ENCODE measurements around the gene RASL12.
"Not testable (repeated sequence)": the region's sequence is repeated elsewhere in the genome, so short reads cannot be mapped to it uniquely, and the experiment has no call there.

The RASL12 gene

DNA sequence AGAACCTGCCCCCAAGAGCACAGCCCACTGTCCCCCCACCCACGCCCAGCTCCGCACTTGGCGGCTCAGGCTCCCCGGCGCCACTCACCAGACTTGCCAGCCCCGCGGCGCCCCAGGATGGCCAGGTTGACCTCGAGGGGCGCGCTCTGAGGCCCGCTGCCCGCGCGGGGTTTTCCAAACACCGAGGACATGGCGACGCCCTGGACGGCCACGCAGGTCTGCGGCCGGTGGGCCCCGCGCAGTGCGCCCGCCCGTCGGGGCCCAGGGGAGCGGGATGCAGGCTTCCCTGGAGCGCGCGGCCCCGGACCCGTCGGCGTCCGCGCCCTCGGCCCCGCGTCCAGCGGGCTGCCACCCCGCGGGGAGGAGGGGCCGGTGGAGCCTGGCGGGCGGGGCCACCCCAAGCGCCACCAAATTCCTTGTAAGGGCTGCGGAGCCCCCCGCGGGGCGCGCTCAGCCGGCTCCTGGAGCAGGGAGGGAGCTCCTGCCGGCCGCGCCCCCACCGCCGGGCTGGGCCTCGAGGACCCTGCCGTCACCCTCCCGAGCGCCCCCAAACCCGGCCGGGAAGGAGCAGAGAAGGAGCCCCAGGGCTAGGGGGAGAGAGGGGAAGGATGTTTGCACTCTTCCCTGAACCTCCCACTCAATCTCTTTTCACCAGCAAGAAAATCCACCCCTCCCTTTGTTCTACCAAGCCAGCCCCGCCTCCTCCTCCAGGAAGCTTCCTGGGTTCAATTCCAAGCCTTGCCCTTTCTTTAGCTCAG lies at the start of gene RASL12:
Gene RASL12 (minus strand): TSS at position 347 of the 758 bp plus-strand sequence. CDS start 156 bp downstream, at position 191.
- DNase-seq (ENCODE audit: low read depth in 3 of 3) = no peak

DNA sequence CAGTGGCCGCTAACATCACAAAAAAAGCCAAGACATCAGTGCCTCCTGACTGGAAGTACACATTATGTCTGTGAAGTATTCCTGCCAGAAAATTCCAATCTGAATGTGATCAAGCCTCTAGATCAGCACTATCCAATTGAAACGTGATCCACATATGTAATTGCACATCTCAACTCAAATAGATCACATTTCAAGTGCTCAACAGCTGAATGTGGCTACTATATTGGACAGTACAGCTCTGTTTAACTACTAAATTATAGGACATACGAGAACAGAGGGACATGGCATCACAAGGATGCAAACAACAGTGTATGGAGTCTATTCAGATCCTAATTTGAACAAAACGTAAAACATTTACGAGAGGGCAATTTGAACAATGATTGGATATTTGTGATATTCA lies 47.8 kb upstream of the RASL12 start:
- no peak for DNase-seq (ENCODE audit: low read depth in 3 of 3)

DNA sequence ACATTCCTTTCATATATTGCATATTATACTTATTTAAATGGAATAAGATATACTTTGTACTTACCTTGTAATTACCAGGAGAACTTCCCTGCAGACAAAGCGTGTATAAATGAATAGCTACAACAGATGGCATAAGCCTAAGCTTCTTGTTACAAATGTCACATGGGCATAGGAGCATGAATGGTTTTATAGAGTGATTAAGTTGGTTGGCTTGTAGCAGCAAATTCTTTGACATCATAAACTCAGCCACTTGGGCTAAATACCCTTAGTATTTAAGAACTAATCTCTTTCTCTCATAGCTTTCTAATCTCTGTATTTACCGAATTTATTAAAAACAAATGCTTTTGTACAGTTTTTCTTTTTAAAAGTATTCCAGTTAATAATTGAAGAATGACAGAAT lies 47.3 kb upstream of the RASL12 start, which contains the start of gene UBAP1L:
Gene UBAP1L (minus strand): TSS at position 115 of the 400 bp plus-strand sequence. CDS start 8,985 bp downstream, outside the sequence.
- no peak for DNase-seq (ENCODE audit: low read depth in 3 of 3)

DNA sequence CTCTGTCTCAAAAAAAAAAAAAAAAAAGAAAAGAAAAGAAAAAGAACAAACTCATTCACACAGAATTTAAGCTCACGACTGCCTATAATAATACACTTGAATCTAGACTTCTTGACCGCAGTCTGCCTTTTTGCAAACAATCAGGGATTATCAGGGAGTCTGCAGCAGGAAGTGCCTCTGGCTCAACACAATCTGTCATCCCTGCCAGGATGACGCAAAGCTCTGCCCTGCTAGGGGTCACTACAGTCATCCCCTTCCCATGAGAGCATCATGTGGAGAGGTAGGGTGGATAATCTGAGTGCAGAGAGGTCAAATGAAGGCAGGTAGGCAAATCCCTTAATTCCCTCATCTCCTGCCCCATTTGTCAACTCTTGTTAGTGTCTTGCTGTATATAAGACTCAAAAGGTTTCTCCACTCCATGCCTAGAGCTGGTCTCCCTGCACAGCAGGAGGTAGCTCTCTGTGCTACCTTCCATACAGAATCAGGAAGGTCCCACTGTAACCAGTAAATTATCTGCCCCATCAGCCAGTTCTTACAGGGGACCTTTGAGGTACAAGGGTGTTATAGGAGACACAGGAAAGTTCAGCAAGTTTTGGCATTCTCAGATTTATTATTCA lies 43.0 kb upstream of the RASL12 start:
- no peak for DNase-seq (ENCODE audit: low read depth in 3 of 3)

- no peak for DNase-seq (ENCODE audit: low read depth in 3 of 3)
Measured at GRCh38 chr15:65106011-65106590, 38.3 kb upstream of the RASL12 start.

- DNase-seq (ENCODE audit: low read depth in 3 of 3) = no peak
Measured at GRCh38 chr15:65105038-65105437, 37.2 kb upstream of the RASL12 start.

- no peak for DNase-seq (ENCODE audit: low read depth in 3 of 3)
Measured at GRCh38 chr15:65102912-65103311, 35.1 kb upstream of the RASL12 start.

DNA sequence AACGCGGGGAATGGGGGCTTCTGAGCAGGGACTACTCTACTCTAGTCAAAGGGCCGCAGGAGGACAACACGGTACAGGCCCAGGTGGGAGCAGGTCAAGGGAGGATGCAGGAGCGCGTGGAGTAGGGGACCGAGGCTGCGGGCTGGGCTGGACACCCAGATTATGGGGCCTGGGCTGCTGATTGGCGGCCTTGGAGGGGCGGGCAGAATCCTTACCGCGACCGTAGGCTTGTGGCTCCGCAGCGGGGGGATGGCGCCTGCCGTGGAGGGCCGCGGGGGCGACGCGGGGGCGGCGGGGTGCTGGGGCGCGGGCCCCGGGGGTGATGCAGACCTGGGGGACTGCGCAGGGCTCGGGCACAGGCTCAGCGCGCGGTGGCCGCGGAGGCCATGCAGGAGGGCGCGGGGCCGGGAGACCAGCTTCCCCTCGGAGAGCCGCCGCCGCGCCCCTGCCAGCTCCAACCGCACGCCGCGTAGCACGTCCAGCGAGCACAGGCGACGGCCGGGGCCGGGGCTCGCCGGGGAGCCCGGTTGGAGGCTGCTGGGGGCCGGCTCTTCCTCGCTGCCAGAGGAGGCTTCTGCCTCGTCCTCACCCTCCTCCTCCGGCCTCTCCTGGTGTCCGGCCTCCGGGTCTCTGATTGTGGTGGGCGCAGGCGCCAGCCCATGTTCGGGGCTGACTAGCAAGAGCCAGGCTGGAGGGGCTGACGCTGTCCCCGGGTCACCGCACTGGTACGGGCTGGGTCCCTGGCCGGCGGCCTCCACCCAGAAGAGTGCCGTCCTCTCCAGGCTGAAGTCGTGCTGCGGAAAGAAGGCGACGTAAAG lies 34.3 kb upstream of the RASL12 start:
- no peak for DNase-seq (ENCODE audit: low read depth in 3 of 3)

DNA sequence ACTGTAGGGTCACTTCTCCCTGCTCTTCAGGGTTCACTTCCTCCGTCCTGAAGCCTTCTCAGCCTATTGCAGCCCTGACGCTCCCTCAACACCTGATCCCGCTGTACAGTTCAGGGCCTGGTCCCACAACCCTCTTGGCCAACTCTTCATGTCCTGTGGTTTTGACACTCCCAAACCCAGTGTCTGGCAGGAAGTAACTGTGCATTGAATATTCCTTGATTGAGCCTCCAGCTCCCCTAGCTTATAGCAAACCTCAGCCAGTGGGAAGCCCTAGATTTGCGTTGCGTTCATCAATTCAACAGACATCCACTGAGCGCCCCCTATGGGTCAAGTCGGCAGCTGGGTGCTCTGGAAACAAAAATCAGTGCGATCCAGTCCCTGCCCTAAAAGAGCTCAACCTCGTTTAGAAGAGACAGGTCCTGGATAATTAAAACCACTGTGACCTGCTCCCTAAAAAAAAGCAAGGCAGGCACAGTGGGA lies 33.7 kb upstream of the RASL12 start:
- no peak for DNase-seq (ENCODE audit: low read depth in 3 of 3)

GRCh38 chr15:65100442-65100841 lies 32.7 kb upstream of the RASL12 start:
- no peak for DNase-seq (ENCODE audit: low read depth in 3 of 3)

GRCh38 chr15:65099801-65100200 lies 32.0 kb upstream of the RASL12 start:
- DNase-seq (ENCODE audit: low read depth in 3 of 3) = not testable (repeated sequence)

DNA sequence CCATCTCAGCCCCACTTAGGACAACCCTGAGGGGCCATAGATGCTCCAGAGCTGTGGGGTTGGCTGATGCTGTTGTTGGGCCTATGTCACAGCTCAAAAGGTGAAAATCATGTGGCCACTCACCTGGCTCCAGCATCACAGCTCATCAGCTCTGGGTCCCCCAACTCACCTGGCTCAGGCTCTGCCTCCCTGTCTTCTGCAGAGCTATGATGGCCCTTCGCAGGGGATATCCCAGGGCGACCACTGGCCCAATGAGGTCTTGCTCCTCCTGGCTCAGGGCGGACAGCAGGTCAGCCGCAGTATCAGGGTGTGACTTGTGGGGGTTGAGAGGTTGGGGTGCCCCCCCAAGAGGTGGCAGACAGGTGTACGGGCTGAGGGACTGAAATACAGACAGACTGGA lies 31.5 kb upstream of the RASL12 start:
- DNase-seq (ENCODE audit: low read depth in 3 of 3) = no peak

- no peak for DNase-seq (ENCODE audit: low read depth in 3 of 3)
Measured at GRCh38 chr15:65097651-65098263, 30.0 kb upstream of the RASL12 start.

- DNase-seq (ENCODE audit: low read depth in 3 of 3) = no peak
Measured at GRCh38 chr15:65096481-65097385, 28.9 kb upstream of the RASL12 start.

GRCh38 chr15:65095747-65096104 lies 27.9 kb upstream of the RASL12 start:
- no peak for DNase-seq (ENCODE audit: low read depth in 3 of 3)

DNA sequence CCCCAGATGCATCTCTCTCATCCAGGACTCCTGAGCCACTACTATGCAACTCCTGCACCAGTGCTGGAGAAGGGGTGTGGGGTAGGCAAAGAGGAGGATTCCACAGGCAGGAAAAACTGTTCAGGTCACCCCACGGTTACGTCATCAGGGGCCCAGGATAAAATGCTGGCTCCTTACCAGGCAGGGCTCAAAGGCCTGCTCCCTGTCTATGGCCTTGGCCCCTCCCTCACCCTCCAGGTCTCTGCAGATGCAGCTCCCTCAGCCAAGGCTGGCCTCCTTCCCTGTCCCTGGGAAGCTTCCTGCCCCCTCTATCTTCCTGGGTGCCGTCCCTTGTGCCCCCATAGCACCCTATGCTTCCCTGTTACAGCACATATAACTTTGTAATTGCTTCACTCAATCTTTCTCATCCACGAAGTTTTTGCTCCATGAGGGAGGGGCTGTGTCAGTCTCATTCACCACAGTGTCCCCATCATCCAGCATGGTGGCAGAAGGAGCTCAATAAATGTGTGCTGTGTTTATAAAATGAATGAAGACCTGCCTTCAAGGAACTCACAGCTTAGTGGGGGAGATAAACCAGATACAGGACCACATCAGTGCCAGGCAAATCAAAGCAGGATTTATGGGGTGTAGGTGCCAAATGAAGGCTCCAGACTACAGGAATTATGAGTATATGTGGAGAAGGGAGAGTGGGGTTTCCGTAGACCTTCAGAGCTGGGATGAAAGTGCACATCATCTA lies 27.4 kb upstream of the RASL12 start:
- DNase-seq (ENCODE audit: low read depth in 3 of 3) = no peak

DNA sequence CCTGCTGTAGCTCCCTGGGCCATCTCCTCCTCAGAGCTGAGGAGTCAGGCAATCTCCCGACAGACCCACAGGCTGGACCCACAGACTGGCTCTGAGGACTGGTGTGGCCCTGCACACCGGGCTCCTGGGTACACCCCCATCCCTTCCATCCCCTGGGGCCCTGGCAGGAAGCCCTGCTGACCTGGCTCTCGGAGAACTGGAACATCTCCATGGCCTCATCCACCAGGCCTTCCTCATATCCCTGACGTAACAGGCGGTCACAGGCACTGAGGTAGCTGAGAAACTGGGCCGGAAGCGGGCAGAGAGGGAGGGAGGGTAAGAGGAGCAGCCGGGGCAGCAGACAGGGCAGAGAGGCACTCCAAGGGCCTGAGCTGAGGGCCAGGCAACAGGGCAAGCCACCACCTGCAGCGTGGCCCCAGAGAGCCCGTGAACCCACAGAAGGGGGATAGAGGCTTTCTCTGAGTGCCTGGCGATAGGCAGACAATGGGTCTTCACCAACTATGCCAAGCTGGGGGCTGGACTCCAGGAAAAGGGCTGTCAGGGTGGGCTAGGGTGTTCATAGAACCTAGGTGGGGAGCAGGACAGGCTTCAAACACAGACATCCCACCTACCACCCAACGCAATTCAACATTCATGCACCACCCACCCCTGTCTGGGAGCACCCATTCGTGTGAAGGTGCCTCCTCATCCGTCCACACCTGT lies 26.7 kb upstream of the RASL12 start:
- DNase-seq (ENCODE audit: low read depth in 3 of 3) = no peak

GRCh38 chr15:65093793-65094170 lies 26.0 kb upstream of the RASL12 start:
- DNase-seq (ENCODE audit: low read depth in 3 of 3) = not testable (repeated sequence)
